Activated T-helper 17 cell treated with anti-CD3 and anti-CD28 coated beads, Interleukin-2, amount 50 U/mL, for 72 hours (primary cell): ENCODE results near the gene PDXDC1. TPM values are rescaled to one million over a fixed set of nuclear protein-coding genes. Genes with fewer than 3 reads are reported as not detected.
"Not testable (repeated sequence)": the region's sequence is repeated elsewhere in the genome, so short reads cannot be mapped to it uniquely, and the experiment has no call there.

Experiments used
- ATAC-seq: fragments of 150-1000 bp; cut with Tn5 transposase; replicated peaks from 2 replicates; pipeline ENCODE4 v1.10.0; 2021; ENCODE audit warnings: mild to moderate bottlenecking, moderate library complexity
- H3K27ac Mint-ChIP-seq: one replicate; pipeline ENCODE4 v1.8.0; 2022; ENCODE audit warnings: mixed read lengths
- H3K27me3 Mint-ChIP-seq: one replicate; pipeline ENCODE4 v1.8.0; 2022; ENCODE audit warnings: mixed read lengths
- H3K36me3 Mint-ChIP-seq: one replicate; pipeline ENCODE4 v1.8.0; 2022; ENCODE audit warnings: low read depth, mild to moderate bottlenecking, mixed read lengths
- H3K4me1 Mint-ChIP-seq: one replicate; pipeline ENCODE4 v1.8.0; 2022; ENCODE audit warnings: mixed read lengths
- H3K4me3 Mint-ChIP-seq: one replicate; pipeline ENCODE4 v1.8.0; 2022; ENCODE audit warnings: mild to moderate bottlenecking, mixed read lengths
- H3K9me3 Mint-ChIP-seq: one replicate; pipeline ENCODE4 v1.8.0; 2022; ENCODE audit warnings: mixed read lengths
- total RNA-seq, 2 donors: library from RNA; stranded (reverse); gene quantifications; one replicate each; pipeline ENCODE4 v1.2.3, GENCODE V29; 2022

Gene PDXDC1
- total RNA-seq, 2 donors from 2014 or later, result 49.8 to 60.8 TPM

- not testable (repeated sequence) for H3K27ac Mint-ChIP-seq, H3K27me3 Mint-ChIP-seq, H3K4me3 Mint-ChIP-seq, ATAC-seq, H3K4me1 Mint-ChIP-seq, H3K9me3 Mint-ChIP-seq
- peaks cover 97% of the 10 kb centered on the region for H3K36me3 Mint-ChIP-seq
These were observed 106.1 kb downstream of the PDXDC1 start for GRCh38 chr16:15080883-15081282.

- H3K36me3 Mint-ChIP-seq, result peaks cover 97% of the 10 kb centered on the region
- peak overlapping the region; percentile 75 for H3K27ac Mint-ChIP-seq
- not testable (repeated sequence) for H3K9me3 Mint-ChIP-seq, H3K4me1 Mint-ChIP-seq, H3K27me3 Mint-ChIP-seq
- peak; percentile 86 for ATAC-seq
- H3K4me3 Mint-ChIP-seq, result peak overlapping the region; percentile 19
These were observed 108.0 kb downstream of the PDXDC1 start for GRCh38 chr16:15082788-15083187.

- not testable (repeated sequence) for H3K4me1 Mint-ChIP-seq, H3K4me3 Mint-ChIP-seq, H3K9me3 Mint-ChIP-seq, H3K27me3 Mint-ChIP-seq, ATAC-seq
- Mint-ChIP-seq H3K36me3 (peaks cover 84% of the 10 kb centered on the region), H3K27ac (peak overlapping the region; percentile 63)
These were observed 115.9 kb downstream of the PDXDC1 start for GRCh38 chr16:15090663-15091269.

- not testable (repeated sequence) for H3K9me3 Mint-ChIP-seq
These were observed 118.7 kb downstream of the PDXDC1 start for GRCh38 chr16:15093571-15093954.

GRCh38 chr16:15093955-15094827, 119.4 kb downstream of the PDXDC1 start, which contains the start of gene RRN3:
Gene RRN3, minus strand, starts transcription at chr16:15094272. Its CDS starts 39 bp downstream, at chr16:15094233.
- Mint-ChIP-seq H3K27ac (peak within 1 kb of the TSS; percentile 95), H3K36me3 (peaks cover 49% of the 10 kb centered on the region), H3K4me3 (peak within 1 kb of the TSS; percentile 93)
- peak; percentile 100 for ATAC-seq
- H3K27me3 Mint-ChIP-seq, H3K9me3 Mint-ChIP-seq, H3K4me1 Mint-ChIP-seq: not testable (repeated sequence)

More at GRCh38 chr16:15093571-15093954, 118.7 kb downstream of the PDXDC1 start:
- Mint-ChIP-seq H3K27ac (peak overlapping the region; percentile 95), H3K36me3 (peaks cover 56% of the 10 kb centered on the region), H3K4me3 (peak overlapping the region; percentile 93)
- not testable (repeated sequence) for H3K27me3 Mint-ChIP-seq, H3K4me1 Mint-ChIP-seq, ATAC-seq

- H3K4me3 Mint-ChIP-seq, H3K27ac Mint-ChIP-seq, H3K9me3 Mint-ChIP-seq, H3K4me1 Mint-ChIP-seq, ATAC-seq, H3K27me3 Mint-ChIP-seq: not testable (repeated sequence)
- H3K36me3 Mint-ChIP-seq, result peaks cover 26% of the 10 kb centered on the region
These were observed 121.8 kb downstream of the PDXDC1 start for GRCh38 chr16:15096583-15096972.

- not testable (repeated sequence) for H3K27ac Mint-ChIP-seq, H3K27me3 Mint-ChIP-seq, H3K9me3 Mint-ChIP-seq, H3K4me1 Mint-ChIP-seq, H3K4me3 Mint-ChIP-seq, H3K36me3 Mint-ChIP-seq, ATAC-seq
These were observed 124.6 kb downstream of the PDXDC1 start for GRCh38 chr16:15099366-15099909.

GRCh38 chr16:15100372-15100987, 125.7 kb downstream of the PDXDC1 start:
- ATAC-seq, H3K27ac Mint-ChIP-seq, H3K27me3 Mint-ChIP-seq, H3K4me3 Mint-ChIP-seq, H3K9me3 Mint-ChIP-seq, H3K36me3 Mint-ChIP-seq, H3K4me1 Mint-ChIP-seq: not testable (repeated sequence)

- not testable (repeated sequence) for ATAC-seq, H3K27ac Mint-ChIP-seq, H3K4me3 Mint-ChIP-seq, H3K9me3 Mint-ChIP-seq, H3K27me3 Mint-ChIP-seq, H3K4me1 Mint-ChIP-seq
- H3K36me3 Mint-ChIP-seq, result peaks cover 10% of the 10 kb centered on the region
These were observed 153.0 kb downstream of the PDXDC1 start for GRCh38 chr16:15127641-15128425.

GRCh38 chr16:15130256-15130932, 155.6 kb downstream of the PDXDC1 start:
- H3K27ac Mint-ChIP-seq, ATAC-seq, H3K4me1 Mint-ChIP-seq, H3K4me3 Mint-ChIP-seq, H3K9me3 Mint-ChIP-seq, H3K27me3 Mint-ChIP-seq: not testable (repeated sequence)
- peaks cover 10% of the 10 kb centered on the region for H3K36me3 Mint-ChIP-seq

- not testable (repeated sequence) for H3K27me3 Mint-ChIP-seq, H3K9me3 Mint-ChIP-seq, H3K4me3 Mint-ChIP-seq, ATAC-seq, H3K4me1 Mint-ChIP-seq, H3K27ac Mint-ChIP-seq
- H3K36me3 Mint-ChIP-seq, result peaks cover 10% of the 10 kb centered on the region
These were observed 156.3 kb downstream of the PDXDC1 start for GRCh38 chr16:15130943-15131700.

GRCh38 chr16:15132719-15133428, 158.0 kb downstream of the PDXDC1 start:
- H3K9me3 Mint-ChIP-seq, H3K4me1 Mint-ChIP-seq, ATAC-seq, H3K4me3 Mint-ChIP-seq, H3K36me3 Mint-ChIP-seq, H3K27me3 Mint-ChIP-seq, H3K27ac Mint-ChIP-seq: not testable (repeated sequence)

- not testable (repeated sequence) for H3K27ac Mint-ChIP-seq, H3K9me3 Mint-ChIP-seq, H3K36me3 Mint-ChIP-seq, ATAC-seq, H3K4me3 Mint-ChIP-seq, H3K4me1 Mint-ChIP-seq, H3K27me3 Mint-ChIP-seq
These were observed 158.7 kb downstream of the PDXDC1 start for GRCh38 chr16:15133554-15133953.
